Suprapubic skin (tissue), 4 donors: ENCODE results near the gene NUDT8.

Experiments used
- POLR2A ChIP-seq, 2 donors: fragments of 450-650 bp; IDR thresholded peaks; one replicate each; pipeline ENCODE4 v1.6.1; 2017; ENCODE audit warnings: antibody characterized with exemption in 2 of 2, mild to moderate bottlenecking in 2 of 2, moderate library complexity in 2 of 2
- POLR2AphosphoS5 ChIP-seq, 3 donors: sonication (generic); formaldehyde crosslinking; IDR thresholded peaks; one replicate each; pipeline ENCODE4 v1.6.1; 2017; ENCODE audit warnings: antibody characterized with exemption in 3 of 3
- TF ChIP-seq, protein P1 (sequence below), 2 donors: fragments of 200-600 bp in 1 of 2; fragments of 450-650 bp in 1 of 2; sonication (generic) in 1 of 2; IDR thresholded peaks; one replicate each; pipeline ENCODE4 v1.5.1; 2016 to 2019; ENCODE audit warnings: antibody characterized with exemption in 2 of 2, mild to moderate bottlenecking in 1 of 2, moderate library complexity in 1 of 2

DNA sequence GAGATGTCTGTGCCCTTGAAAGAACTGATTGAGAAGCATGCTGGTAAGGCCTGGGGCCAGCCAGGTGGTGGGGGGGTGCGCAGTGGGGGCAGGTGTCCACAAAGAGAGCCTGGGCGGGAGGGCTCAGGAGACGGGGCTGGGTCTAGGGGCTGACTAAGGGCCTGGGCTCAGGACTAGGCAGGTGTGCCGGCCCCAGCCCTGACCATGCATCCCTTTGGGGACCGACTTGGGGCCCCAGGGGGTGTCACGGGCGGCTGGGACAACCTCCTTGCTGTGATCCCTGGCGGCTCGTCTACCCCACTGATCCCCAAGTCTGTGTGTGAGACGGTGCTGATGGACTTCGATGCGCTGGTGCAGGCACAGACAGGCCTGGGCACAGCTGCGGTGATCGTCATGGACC is 18.6 kb downstream of the NUDT8 start:
- TF ChIP-seq, protein P1, sequence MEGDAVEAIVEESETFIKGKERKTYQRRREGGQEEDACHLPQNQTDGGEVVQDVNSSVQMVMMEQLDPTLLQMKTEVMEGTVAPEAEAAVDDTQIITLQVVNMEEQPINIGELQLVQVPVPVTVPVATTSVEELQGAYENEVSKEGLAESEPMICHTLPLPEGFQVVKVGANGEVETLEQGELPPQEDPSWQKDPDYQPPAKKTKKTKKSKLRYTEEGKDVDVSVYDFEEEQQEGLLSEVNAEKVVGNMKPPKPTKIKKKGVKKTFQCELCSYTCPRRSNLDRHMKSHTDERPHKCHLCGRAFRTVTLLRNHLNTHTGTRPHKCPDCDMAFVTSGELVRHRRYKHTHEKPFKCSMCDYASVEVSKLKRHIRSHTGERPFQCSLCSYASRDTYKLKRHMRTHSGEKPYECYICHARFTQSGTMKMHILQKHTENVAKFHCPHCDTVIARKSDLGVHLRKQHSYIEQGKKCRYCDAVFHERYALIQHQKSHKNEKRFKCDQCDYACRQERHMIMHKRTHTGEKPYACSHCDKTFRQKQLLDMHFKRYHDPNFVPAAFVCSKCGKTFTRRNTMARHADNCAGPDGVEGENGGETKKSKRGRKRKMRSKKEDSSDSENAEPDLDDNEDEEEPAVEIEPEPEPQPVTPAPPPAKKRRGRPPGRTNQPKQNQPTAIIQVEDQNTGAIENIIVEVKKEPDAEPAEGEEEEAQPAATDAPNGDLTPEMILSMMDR (IDR thresholded peaks at IDR 0.05): no peak
- TF ChIP-seq POLR2AphosphoS5 (IDR thresholded peaks at IDR 0.05): no peak
- no peak for TF ChIP-seq POLR2A (IDR thresholded peaks at IDR 0.05)
